Activated naive CD8-positive, alpha-beta T cell treated with anti-CD3 and anti-CD28 coated beads, Interleukin-2, amount 50 U/mL, for 24 hours (primary cell): Measurements from ENCODE around the gene DIS3L2.
"Not testable (repeated sequence)": the region's sequence is repeated elsewhere in the genome, so short reads cannot be mapped to it uniquely, and the experiment has no call there.

ENCODE experiments used
- ATAC-seq: fragments of 150-1000 bp; cut with Tn5 transposase; one replicate; pipeline ENCODE4 v1.10.0; 2021
- DNase-seq: peaks from one replicate; pipeline ENCODE4 v3.0.0; 2021
- H3K27ac Mint-ChIP-seq: one replicate; pipeline ENCODE4 v1.8.0; 2021; ENCODE audit warnings: mild to moderate bottlenecking, mixed read lengths
- H3K27me3 Mint-ChIP-seq: one replicate; pipeline ENCODE4 v1.8.0; 2021; ENCODE audit warnings: mixed read lengths
- H3K36me3 Mint-ChIP-seq: one replicate; pipeline ENCODE4 v1.8.0; 2021; ENCODE audit warnings: low read depth, mixed read lengths
- H3K4me1 Mint-ChIP-seq: one replicate; pipeline ENCODE4 v1.8.0; 2021; ENCODE audit warnings: mixed read lengths
- H3K4me3 Mint-ChIP-seq: one replicate; pipeline ENCODE4 v1.8.0; 2021; ENCODE audit warnings: mild to moderate bottlenecking, moderate library complexity, mixed read lengths
- H3K9me3 Mint-ChIP-seq: one replicate; pipeline ENCODE4 v1.8.0; 2021; ENCODE audit warnings: mixed read lengths

Gene DIS3L2

GRCh38 chr2:232334136-232334884 is 372.8 kb downstream of the DIS3L2 start:
- ATAC-seq, H3K36me3 Mint-ChIP-seq, H3K4me1 Mint-ChIP-seq, DNase-seq, H3K4me3 Mint-ChIP-seq, H3K27me3 Mint-ChIP-seq, H3K9me3 Mint-ChIP-seq, H3K27ac Mint-ChIP-seq: not testable (repeated sequence)

DNA sequence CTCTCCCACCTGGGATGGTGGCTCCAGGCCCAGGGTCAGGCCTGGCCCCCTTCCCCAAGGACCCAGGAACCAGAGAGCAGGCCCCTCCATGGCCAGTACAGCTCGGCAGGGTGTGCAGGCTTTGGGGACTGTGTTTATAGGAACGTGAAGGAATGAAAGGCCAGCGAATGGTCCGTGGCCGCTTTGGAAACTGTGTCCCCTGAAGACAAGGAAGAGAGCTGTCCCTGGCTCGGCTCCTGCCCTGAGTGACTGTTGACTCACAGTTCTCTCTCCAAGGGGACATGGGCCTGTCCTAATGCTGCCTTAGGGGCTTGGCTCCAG is 373.3 kb downstream of the DIS3L2 start:
- not testable (repeated sequence) for H3K4me1 Mint-ChIP-seq, H3K27ac Mint-ChIP-seq, DNase-seq, H3K36me3 Mint-ChIP-seq, H3K4me3 Mint-ChIP-seq, ATAC-seq, H3K9me3 Mint-ChIP-seq, H3K27me3 Mint-ChIP-seq

DNA sequence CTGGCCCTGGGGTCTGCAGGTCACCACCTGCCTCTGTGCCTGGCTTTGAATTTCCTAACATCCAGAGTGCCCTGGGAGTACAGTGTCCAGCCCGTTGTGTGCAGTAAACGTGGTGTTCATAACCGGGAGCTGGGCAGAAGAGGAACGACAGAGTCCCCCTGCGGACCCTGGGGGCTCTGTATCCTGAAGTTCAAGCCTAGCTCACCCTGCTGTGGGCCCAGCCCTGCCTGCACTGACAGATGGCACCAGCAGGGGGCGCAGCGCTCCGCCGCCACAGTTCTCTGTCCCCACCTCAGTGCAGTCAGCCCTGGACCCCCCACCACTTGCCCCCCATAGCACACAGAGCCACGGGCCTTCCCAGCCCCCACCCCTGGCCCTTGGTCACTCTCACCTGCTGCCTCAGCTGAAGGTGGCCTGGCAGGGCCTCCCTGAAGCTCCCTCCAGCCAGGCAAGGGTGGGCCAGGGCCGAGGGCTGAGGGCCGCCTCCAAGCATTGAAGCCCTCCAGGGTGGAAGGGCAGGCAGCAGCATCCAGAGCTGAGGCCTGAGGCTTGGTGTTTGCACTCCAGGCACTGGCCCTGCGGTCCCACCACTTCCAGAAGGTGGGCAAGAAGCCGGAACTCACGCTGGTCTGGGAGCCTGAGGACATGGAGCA is 373.8 kb downstream of the DIS3L2 start:
- H3K4me1 Mint-ChIP-seq, H3K4me3 Mint-ChIP-seq, H3K36me3 Mint-ChIP-seq, H3K27me3 Mint-ChIP-seq, DNase-seq, H3K27ac Mint-ChIP-seq, H3K9me3 Mint-ChIP-seq: not testable (repeated sequence)
- ATAC-seq = peak; percentile 40

DNA sequence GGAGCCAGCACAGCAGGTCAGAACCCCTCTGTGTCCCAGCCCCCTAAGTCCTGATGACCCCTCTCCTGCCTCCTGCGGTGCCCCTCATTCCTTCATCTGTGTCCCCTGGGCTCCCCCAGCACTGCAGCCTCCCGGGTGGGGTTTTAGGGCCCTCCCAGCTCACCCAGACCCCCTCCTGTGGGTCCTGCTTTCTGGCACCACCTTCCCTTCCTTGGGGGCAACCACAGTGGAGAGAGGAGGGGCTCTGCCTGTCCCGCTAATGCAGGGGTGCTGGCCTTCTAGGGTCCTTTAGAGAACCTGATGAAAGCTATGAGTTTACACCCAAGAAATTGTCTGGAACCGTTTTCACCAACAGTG is 374.3 kb downstream of the DIS3L2 start:
- H3K4me1 Mint-ChIP-seq = no peaks in the 10 kb centered on the region
- DNase-seq (no peak), ATAC-seq (no peak)
- no peaks in the 10 kb centered on the region for H3K36me3 Mint-ChIP-seq
- no peaks in the 10 kb centered on the region for H3K9me3 Mint-ChIP-seq
- no peaks in the 10 kb centered on the region for H3K27me3 Mint-ChIP-seq
- no peak overlapping the region for H3K4me3 Mint-ChIP-seq
- no peak overlapping the region for H3K27ac Mint-ChIP-seq

DNA sequence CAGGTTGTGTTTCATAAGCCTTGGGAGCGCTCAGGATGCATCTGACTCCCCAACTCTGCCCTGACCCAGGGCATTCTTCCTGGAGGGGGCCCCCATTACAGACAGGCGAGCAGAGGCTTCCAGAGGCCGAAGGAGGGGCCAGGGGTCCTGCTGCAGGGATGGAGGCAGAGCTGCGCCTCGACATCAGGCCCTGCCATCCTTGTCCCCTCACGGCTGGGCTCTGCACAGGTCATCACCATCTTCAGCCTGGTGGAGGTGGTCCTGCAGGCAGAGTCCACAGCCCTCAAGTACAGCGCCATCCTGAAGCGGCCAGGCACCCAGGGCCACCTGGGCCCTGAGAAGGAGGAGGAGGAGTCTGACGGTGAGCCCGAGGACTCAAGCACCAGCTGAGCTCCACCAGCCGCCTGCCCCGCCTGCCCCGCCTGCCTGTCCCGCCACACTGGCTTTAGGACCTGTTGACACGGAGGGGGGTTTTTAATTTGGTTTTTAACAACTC is 374.8 kb downstream of the DIS3L2 start:
- H3K36me3 Mint-ChIP-seq = no peaks in the 10 kb centered on the region
- H3K27ac Mint-ChIP-seq = no peak overlapping the region
- ATAC-seq (no peak), DNase-seq (no peak)
- H3K4me1 Mint-ChIP-seq = no peaks in the 10 kb centered on the region
- H3K4me3 Mint-ChIP-seq = no peak overlapping the region
- H3K27me3 Mint-ChIP-seq = no peaks in the 10 kb centered on the region
- no peaks in the 10 kb centered on the region for H3K9me3 Mint-ChIP-seq

- no peak for DNase-seq
These were observed 375.6 kb downstream of the DIS3L2 start for GRCh38 chr2:232336981-232337720.

GRCh38 chr2:232338094-232338758 is 376.7 kb downstream of the DIS3L2 start:
- H3K36me3 Mint-ChIP-seq, H3K4me3 Mint-ChIP-seq, H3K4me1 Mint-ChIP-seq, ATAC-seq, H3K27me3 Mint-ChIP-seq, H3K27ac Mint-ChIP-seq, H3K9me3 Mint-ChIP-seq, DNase-seq: not testable (repeated sequence)

More at GRCh38 chr2:232336981-232337720, 375.6 kb downstream of the DIS3L2 start:
- Mint-ChIP-seq H3K27ac (no peak overlapping the region), H3K27me3 (no peaks in the 10 kb centered on the region), H3K9me3 (no peaks in the 10 kb centered on the region), H3K4me1 (no peaks in the 10 kb centered on the region), H3K4me3 (no peak overlapping the region), H3K36me3 (no peaks in the 10 kb centered on the region)
- ATAC-seq = no peak

DNA sequence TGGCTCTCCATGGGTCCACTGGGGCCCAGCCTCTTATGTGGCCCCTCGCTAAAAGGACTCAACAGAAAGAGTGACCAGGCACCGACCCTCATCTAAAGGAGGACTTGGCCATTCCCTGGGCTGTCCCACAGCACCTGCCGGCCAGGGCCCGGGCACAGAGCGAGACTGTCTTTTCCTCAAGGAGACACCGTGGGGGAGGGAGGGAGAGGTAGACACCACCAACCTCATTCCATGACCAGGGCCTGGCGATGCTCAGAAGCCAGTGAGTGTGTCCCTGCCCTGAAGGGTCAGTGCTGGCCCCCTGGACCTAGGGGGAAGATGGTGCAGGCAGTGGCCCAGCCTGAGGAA is 377.2 kb downstream of the DIS3L2 start:
- Mint-ChIP-seq H3K27ac (no peak overlapping the region), H3K4me1 (peaks cover under 1% of the 10 kb centered on the region), H3K9me3 (no peaks in the 10 kb centered on the region), H3K27me3 (no peaks in the 10 kb centered on the region), H3K36me3 (no peaks in the 10 kb centered on the region), H3K4me3 (no peak overlapping the region)
- ATAC-seq (no peak), DNase-seq (no peak)

DNA sequence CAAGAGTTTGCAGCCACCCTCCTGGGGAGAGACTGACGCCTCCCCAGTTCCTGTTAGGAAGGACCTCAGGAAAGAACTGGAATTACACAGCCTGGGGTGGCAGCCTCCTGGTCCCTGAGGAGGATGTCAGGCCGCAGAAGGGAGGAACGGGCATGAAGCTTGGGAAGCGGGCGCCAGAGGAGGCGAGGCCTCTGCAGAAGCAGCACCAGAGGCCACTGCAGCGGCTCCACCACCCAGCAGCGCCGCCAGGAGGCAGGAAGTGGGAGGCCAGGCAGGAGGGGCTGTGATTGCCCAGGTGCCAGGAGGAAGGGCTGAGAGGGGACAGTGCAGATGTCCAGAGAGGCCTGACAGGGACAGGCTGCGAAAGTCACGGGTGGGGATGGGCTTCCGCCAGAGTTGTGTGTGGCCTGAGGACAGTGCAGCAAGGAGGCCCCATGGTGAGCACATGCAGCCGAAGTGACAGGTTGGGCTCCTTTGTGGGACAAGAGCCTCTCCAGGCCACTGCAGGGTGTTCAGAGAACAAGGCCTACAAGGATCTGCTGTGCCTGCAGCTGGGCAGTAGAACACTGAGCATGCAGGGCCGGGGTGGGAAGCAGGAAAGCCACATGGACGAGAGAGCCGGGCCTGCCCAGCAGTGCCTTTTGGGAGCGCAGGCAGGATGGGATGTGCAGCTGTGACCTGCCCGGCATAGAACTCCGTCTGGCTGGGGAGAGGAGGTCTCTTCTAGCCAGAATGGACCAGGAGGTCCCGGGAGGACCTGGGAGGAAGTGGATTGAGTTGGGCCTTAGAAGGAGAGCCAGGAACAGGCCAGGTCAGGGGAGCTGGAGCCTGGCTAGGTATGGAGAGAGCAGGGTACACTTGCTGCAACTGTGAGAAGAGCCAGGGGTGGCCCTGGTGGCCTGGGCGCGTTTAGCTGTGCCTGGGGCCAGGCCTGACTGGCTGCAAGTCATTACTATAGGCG is 377.9 kb downstream of the DIS3L2 start:
- ATAC-seq (no peak), DNase-seq (no peak)
- Mint-ChIP-seq H3K27ac (no peak overlapping the region), H3K27me3 (no peaks in the 10 kb centered on the region), H3K4me1 (peaks cover 3% of the 10 kb centered on the region), H3K9me3 (no peaks in the 10 kb centered on the region), H3K4me3 (no peak overlapping the region), H3K36me3 (no peaks in the 10 kb centered on the region)

- H3K27ac Mint-ChIP-seq = no peak overlapping the region
These were observed 378.8 kb downstream of the DIS3L2 start for GRCh38 chr2:232340171-232340935.

GRCh38 chr2:232341061-232341738 is 379.7 kb downstream of the DIS3L2 start:
- Mint-ChIP-seq H3K36me3 (no peaks in the 10 kb centered on the region), H3K27me3 (no peaks in the 10 kb centered on the region), H3K4me1 (peaks cover 3% of the 10 kb centered on the region), H3K27ac (no peak overlapping the region), H3K9me3 (no peaks in the 10 kb centered on the region), H3K4me3 (no peak overlapping the region)
- DNase-seq = no peak
- no peak for ATAC-seq

More at GRCh38 chr2:232340171-232340935, 378.8 kb downstream of the DIS3L2 start:
- no peaks in the 10 kb centered on the region for H3K36me3 Mint-ChIP-seq
- ATAC-seq (no peak), DNase-seq (no peak)
- H3K4me3 Mint-ChIP-seq = no peak overlapping the region
- H3K27me3 Mint-ChIP-seq = no peaks in the 10 kb centered on the region
- no peaks in the 10 kb centered on the region for H3K9me3 Mint-ChIP-seq
- H3K4me1 Mint-ChIP-seq = peaks cover 3% of the 10 kb centered on the region

DNA sequence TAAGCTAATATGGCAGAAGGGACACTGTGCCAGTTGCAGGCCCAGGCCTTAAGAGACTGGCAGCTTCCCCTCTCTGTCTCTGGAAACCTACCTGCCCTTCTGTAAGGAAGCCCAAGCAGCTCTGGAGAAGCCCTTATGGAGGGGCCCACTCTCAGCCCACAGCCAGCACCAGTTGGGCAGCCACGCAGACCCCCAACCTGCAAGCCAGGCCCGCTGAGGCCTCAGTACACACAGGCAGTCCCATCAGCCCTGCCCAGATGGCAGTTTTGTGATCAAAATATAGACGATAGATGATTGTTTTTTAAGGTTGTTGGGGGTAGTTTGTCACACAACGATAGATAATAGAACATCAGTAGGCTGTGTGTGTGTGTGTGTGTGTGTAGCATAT is 380.2 kb downstream of the DIS3L2 start:
- DNase-seq (no peak), ATAC-seq (no peak)
- H3K36me3 Mint-ChIP-seq = no peaks in the 10 kb centered on the region
- peaks cover 2% of the 10 kb centered on the region for H3K27me3 Mint-ChIP-seq
- no peak overlapping the region for H3K4me3 Mint-ChIP-seq
- no peak overlapping the region for H3K27ac Mint-ChIP-seq
- H3K4me1 Mint-ChIP-seq = peaks cover 3% of the 10 kb centered on the region
- H3K9me3 Mint-ChIP-seq = no peaks in the 10 kb centered on the region
